Keratinocyte (primary cell): ENCODE results near the gene CEACAM6.

Source experiments
- CTCF ChIP-seq, 3 experiments: IDR thresholded peaks in 1 of 3; conservative IDR thresholded peaks in 1 of 3; optimal IDR thresholded peaks in 1 of 3; 2 replicates in 2 of 3; 3 replicates in 1 of 3; pipeline versions ENCODE3 to v1.5.1; 2011; ENCODE audit warnings: low read length in 3 of 3, mild to moderate bottlenecking in 3 of 3, moderate library complexity in 2 of 3, control low read depth in 1 of 3, inconsistent platforms in 1 of 3; ENCODE audit not compliant: insufficient read depth in 2 of 3; ENCODE audit errors: extremely low read depth in 1 of 3
- EZH2 ChIP-seq: IDR thresholded peaks from one replicate; pipeline ENCODE4 v1.6.1; 2012; ENCODE audit warnings: inconsistent platforms, mild to moderate bottlenecking, low read length, moderate library complexity

- no peak for TF ChIP-seq CTCF (optimal IDR thresholded peaks at IDR 0.05 in 1 of 3, IDR thresholded peaks at IDR 0.05 in 1 of 3, conservative IDR thresholded peaks at IDR 0.05 in 1 of 3; ENCODE audit: extremely low read depth in 1 of 3, insufficient read depth in 2 of 3, low read length in 3 of 3)
- no peak for TF ChIP-seq EZH2
Measured at GRCh38 chr19:41813911-41814310, 58.6 kb downstream of the CEACAM6 start.
